Thyroid gland (tissue), 4 donors: ENCODE results near the gene DGKH.

Source experiments
- POLR2A ChIP-seq, 2 donors: fragments of 450-650 bp; IDR thresholded peaks; one replicate each; pipeline ENCODE4 v1.6.1; 2017; ENCODE audit warnings: antibody characterized with exemption in 2 of 2, mild to moderate bottlenecking in 2 of 2, moderate library complexity in 1 of 2
- TF ChIP-seq, protein P1 (sequence below), 6 experiments: fragments of 200-600 bp in 3 of 6; fragments of 450-650 bp in 3 of 6; sonication (generic) in 3 of 6; IDR thresholded peaks; one replicate each; pipeline ENCODE4 v1.5.1; 2016 to 2019; ENCODE audit warnings: antibody characterized with exemption in 6 of 6, mild to moderate bottlenecking in 2 of 6, inconsistent platforms in 1 of 6, moderate library complexity in 1 of 6

DNA sequence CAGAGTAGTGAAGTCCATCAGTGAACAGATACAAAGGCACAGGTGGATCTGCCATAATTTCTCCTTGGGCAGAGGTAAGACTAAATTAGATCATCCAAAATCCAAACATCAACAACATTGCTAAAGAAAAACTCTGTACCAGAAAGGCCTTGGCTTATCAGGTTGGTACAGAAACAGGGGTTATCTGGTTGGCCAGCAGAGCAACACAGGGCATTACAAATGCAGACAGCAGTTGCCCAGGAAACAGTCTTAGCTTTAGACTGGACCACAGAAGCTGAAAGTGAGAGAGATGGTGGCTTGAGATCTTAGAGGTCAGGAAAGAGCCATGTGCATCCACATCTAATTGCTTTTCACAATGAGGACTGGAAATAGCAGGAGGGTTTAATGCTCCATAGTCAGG lies 26.6 kb upstream of the DGKH start:
- TF ChIP-seq, protein P1, sequence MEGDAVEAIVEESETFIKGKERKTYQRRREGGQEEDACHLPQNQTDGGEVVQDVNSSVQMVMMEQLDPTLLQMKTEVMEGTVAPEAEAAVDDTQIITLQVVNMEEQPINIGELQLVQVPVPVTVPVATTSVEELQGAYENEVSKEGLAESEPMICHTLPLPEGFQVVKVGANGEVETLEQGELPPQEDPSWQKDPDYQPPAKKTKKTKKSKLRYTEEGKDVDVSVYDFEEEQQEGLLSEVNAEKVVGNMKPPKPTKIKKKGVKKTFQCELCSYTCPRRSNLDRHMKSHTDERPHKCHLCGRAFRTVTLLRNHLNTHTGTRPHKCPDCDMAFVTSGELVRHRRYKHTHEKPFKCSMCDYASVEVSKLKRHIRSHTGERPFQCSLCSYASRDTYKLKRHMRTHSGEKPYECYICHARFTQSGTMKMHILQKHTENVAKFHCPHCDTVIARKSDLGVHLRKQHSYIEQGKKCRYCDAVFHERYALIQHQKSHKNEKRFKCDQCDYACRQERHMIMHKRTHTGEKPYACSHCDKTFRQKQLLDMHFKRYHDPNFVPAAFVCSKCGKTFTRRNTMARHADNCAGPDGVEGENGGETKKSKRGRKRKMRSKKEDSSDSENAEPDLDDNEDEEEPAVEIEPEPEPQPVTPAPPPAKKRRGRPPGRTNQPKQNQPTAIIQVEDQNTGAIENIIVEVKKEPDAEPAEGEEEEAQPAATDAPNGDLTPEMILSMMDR (IDR thresholded peaks at IDR 0.05) = no peak
- TF ChIP-seq POLR2A (IDR thresholded peaks at IDR 0.05) = no peak
